HepG2 (cell line): Measurements from ENCODE around the gene SNCA. TPM values are rescaled to one million over a fixed set of nuclear protein-coding genes. Genes with fewer than 3 reads are reported as not detected.

Experiments used
- ATAC-seq: fragments of 200-7000 bp; cut with Tn5 transposase; 3 replicates; pipeline ENCODE4 v1.9.1; 2020; ENCODE audit warnings: mild to moderate bottlenecking, moderate library complexity
- BruUV-seq: library from RNA; stranded (reverse); fragments of 400-500 nt; replicated peaks from 2 replicates; lab custom pipeline; 2021; lab: Mats Ljungman, UMichigan
- CTCF ChIA-PET: fragments of 300-600 bp; formaldehyde crosslinking; extraction: SDS; loops from one replicate; lab custom pipeline; 2021; ENCODE audit warnings: low total read pairs, inconsistent platforms, low intra/inter-chr PET ratio; lab: Yijun Ruan, JAX
- POLR2A ChIA-PET: fragments of 350-600 bp; sonication (Branson Sonifier 250); formaldehyde crosslinking; loops from one replicate; lab custom pipeline; 2020; ENCODE audit warnings: antibody characterized with exemption, inconsistent platforms; lab: Yijun Ruan, JAX
- DNase-seq: peaks from one replicate; pipeline ENCODE4 v3.0.0-alpha.2; 2015; ENCODE audit warnings: low spot score
- FAIRE-seq: peaks from 3 replicates; lab custom pipeline; 2011; peaks lifted over from hg19 to GRCh38; lab: Jason Lieb, UNC
- H2AFZ ChIP-seq: one replicate; pipeline ENCODE4 v1.6.1; 2011; ENCODE audit warnings: low read length, inconsistent platforms
- H3K27ac ChIP-seq: fragments of 300-600 bp; 3 replicates; pipeline ENCODE4 v1.8.0; 2011; ENCODE audit warnings: mixed run types, mild to moderate bottlenecking, mixed read lengths, low read length, inconsistent platforms; ENCODE audit not compliant: insufficient read depth; ENCODE audit errors: extremely low read length
- H3K27me3 ChIP-seq, 2 experiments: fragments of 200-600 bp in 1 of 2; 2 replicates in 1 of 2; 3 replicates in 1 of 2; pipeline versions ENCODE4 v1.6.0 to v1.8.0; 2011; ENCODE audit warnings: low read length in 2 of 2, mild to moderate bottlenecking in 2 of 2, moderate library complexity in 2 of 2, inconsistent platforms in 1 of 2; ENCODE audit not compliant: insufficient read depth in 2 of 2, control insufficient read depth in 1 of 2
- H3K36me3 ChIP-seq, 2 experiments: fragments of 200-600 bp in 1 of 2; replicated peaks in 1 of 2; 2 replicates in 1 of 2; 3 replicates in 1 of 2; pipeline versions ENCODE4 v1.5.1 to v1.8.0; 2011; ENCODE audit warnings: low read length in 2 of 2, inconsistent platforms in 1 of 2; ENCODE audit not compliant: insufficient read depth in 2 of 2, control insufficient read depth in 1 of 2
- H3K4me1 ChIP-seq: 2 replicates; pipeline ENCODE4 v1.5.1; 2012; ENCODE audit warnings: low read length, inconsistent platforms; ENCODE audit not compliant: insufficient read depth
- H3K4me2 ChIP-seq: 2 replicates; pipeline ENCODE4 v1.6.0; 2011; ENCODE audit warnings: low read depth, low read length, inconsistent platforms
- H3K4me3 ChIP-seq, 3 experiments: fragments of 200-600 bp in 1 of 3; sonication (generic), shearing (Covaris generic) in 1 of 3; replicated peaks in 1 of 3; 2 replicates each; pipeline ENCODE4 v1.5.1; 2011 to 2016; ENCODE audit warnings: low read length in 3 of 3, inconsistent platforms in 2 of 3, low read depth in 2 of 3, mild to moderate bottlenecking in 2 of 3, control low read depth in 1 of 3, mixed read lengths in 1 of 3; ENCODE audit not compliant: insufficient read depth in 1 of 3
- H3K79me2 ChIP-seq: one replicate; pipeline ENCODE4 v1.6.1; 2011; ENCODE audit warnings: low read length, inconsistent platforms; ENCODE audit not compliant: insufficient read depth
- H3K9ac ChIP-seq: 2 replicates; pipeline ENCODE4 v1.6.0; 2011; ENCODE audit warnings: mild to moderate bottlenecking, low read depth, low read length, inconsistent platforms; ENCODE audit not compliant: insufficient read depth
- H3K9me3 ChIP-seq: 2 replicates; pipeline ENCODE4 v1.5.1; 2012; ENCODE audit warnings: mild to moderate bottlenecking, low read length
- H4K20me1 ChIP-seq: 2 replicates; pipeline ENCODE4 v1.6.0; 2011; ENCODE audit warnings: inconsistent platforms, mild to moderate bottlenecking, low read length, moderate library complexity; ENCODE audit not compliant: insufficient read depth
- ATF1 ChIP-seq: IDR thresholded peaks from 2 replicates; pipeline ENCODE4 v1.6.1; 2016; ENCODE audit warnings: mild to moderate bottlenecking, control low read depth
- CENPBD1 ChIP-seq: sonication (generic); formaldehyde crosslinking; IDR thresholded peaks from 2 replicates; pipeline ENCODE4 v1.8.0; 2022; ENCODE audit warnings: missing genetic modification reagents, low read depth, mild to moderate bottlenecking, borderline replicate concordance
- CREB1 ChIP-seq, 2 experiments: fragments of 450-650 bp in 1 of 2; IDR thresholded peaks; 2 replicates each; pipeline ENCODE4 v1.6.1; 2016 to 2017; ENCODE audit warnings: control low read depth in 1 of 2, mild to moderate bottlenecking in 1 of 2, missing compliant biosample characterization in 1 of 2, missing genetic modification characterization in 1 of 2
- GMEB2 ChIP-seq: IDR thresholded peaks from 2 replicates; pipeline ENCODE4 v1.6.1; 2016; ENCODE audit warnings: missing biosample characterization, missing genetic modification reagents, low read depth
- MIXL1 ChIP-seq: IDR thresholded peaks from 2 replicates; pipeline ENCODE4 v1.6.1; 2016
- NKX3-1 ChIP-seq: sonication (generic); formaldehyde crosslinking; IDR thresholded peaks from 2 replicates; pipeline ENCODE4 v1.5.0; 2020; ENCODE audit warnings: missing genetic modification reagents
- RFXANK ChIP-seq: IDR thresholded peaks from 2 replicates; pipeline ENCODE4 v1.6.1; 2016
- SMC3 ChIP-seq: IDR thresholded peaks from 2 replicates; pipeline ENCODE4 v1.6.1; 2011; ENCODE audit warnings: low read length, improper control_type of control experiment
- SOX5 ChIP-seq: IDR thresholded peaks from 2 replicates; pipeline ENCODE4 v1.6.1; 2016; ENCODE audit warnings: borderline replicate concordance
- SP5 ChIP-seq: IDR thresholded peaks from 2 replicates; pipeline ENCODE4 v1.6.1; 2016; ENCODE audit warnings: low read depth, borderline replicate concordance
- STAG1 ChIP-seq: sonication (generic); formaldehyde crosslinking; IDR thresholded peaks from 2 replicates; pipeline ENCODE4 v1.4.0; 2020; ENCODE audit warnings: missing genetic modification reagents
- TMF1 ChIP-seq: sonication (generic); formaldehyde crosslinking; IDR thresholded peaks from 2 replicates; pipeline ENCODE4 v1.8.1; 2022; ENCODE audit warnings: low read depth, missing genetic modification reagents
- XBP1 ChIP-seq: sonication (generic); formaldehyde crosslinking; IDR thresholded peaks from 2 replicates; pipeline ENCODE4 v1.5.0; 2020; ENCODE audit warnings: missing genetic modification reagents
- YY1 ChIP-seq: IDR thresholded peaks from 2 replicates; pipeline ENCODE4 v1.6.1; 2011; ENCODE audit warnings: low read length, low read depth, moderate library complexity, mild to moderate bottlenecking; ENCODE audit not compliant: insufficient read depth, insufficient replicate concordance
- ZNF10 ChIP-seq: sonication (generic); formaldehyde crosslinking; IDR thresholded peaks from 2 replicates; pipeline ENCODE4 v1.4.0; 2020; ENCODE audit warnings: mild to moderate bottlenecking, low read depth, missing genetic modification reagents, borderline replicate concordance
- ZNF232 ChIP-seq: sonication (generic); formaldehyde crosslinking; IDR thresholded peaks from 2 replicates; pipeline ENCODE4 v1.4.0; 2020; ENCODE audit warnings: missing genetic modification reagents, borderline replicate concordance
- ZNF704 ChIP-seq: sonication (generic); formaldehyde crosslinking; IDR thresholded peaks from 2 replicates; pipeline ENCODE4 v1.8.1; 2023; ENCODE audit warnings: mild to moderate bottlenecking, inconsistent platforms, moderate library complexity, missing genetic modification reagents, borderline replicate concordance
- WGBS: methylation state at CpG from one replicate; pipeline ENCODE4 v1.1.6; 2017; ENCODE audit warnings: low lambda C conversion rate; 5-methylcytosine and 5-hydroxymethylcytosine counted together
- in situ Hi-C: cut with HindIII; loops from 2 replicates; pipeline ENCODE4 v1.10.0; 2017; ENCODE audit warnings: low pct_unique_long_range_greater_than_20kb; ENCODE audit not compliant: extremely low pct_ligation_motif_present
- intact Hi-C: fragments of 100-400 bp; cut with micrococcal nuclease; formaldehyde crosslinking; loops from one replicate; pipeline ENCODE4 v1.10.0; 2022; ENCODE audit not compliant: unreplicated experiment
- polyA plus RNA-seq, 8 experiments: library from polyadenylated mRNA; depleted of rRNA in 3 of 8; stranded (reverse) in 7 of 8; unstranded in 1 of 8; fragments of >200 nt; fragmentation: Illumina TruSeq in 4 of 8; extraction: Trizol in 4 of 8; gene quantifications; 2 replicates each; pipeline versions ENCODE4 v1.2.1 to v1.2.3, GENCODE V29; 2011 to 2016; ENCODE audit warnings: low read depth in 4 of 8, missing spikeins in 1 of 8, mixed read lengths in 1 of 8; ENCODE audit not compliant: insufficient read depth in 1 of 8
- total RNA-seq, 5 experiments: library from RNA; depleted of rRNA; stranded (reverse); fragments of >200 nt; fragmentation: Illumina TruSeq; extraction: Trizol; gene quantifications; 2 replicates each; pipeline ENCODE4 v1.2.3, GENCODE V29; 2016; ENCODE audit warnings: low read depth in 1 of 5

The SNCA gene
- total and polyA plus RNA-seq, 2 of the 13 experiments (the other 11 are each of a cell fraction or from before 2014, with no cell fraction given): not detected

GRCh38 chr4:89868999-89869589 lies 32.1 kb upstream of the SNCA start:
- Histone ChIP-seq H3K4me2 (no peak overlapping the region), H2AFZ (no peak overlapping the region), H3K27ac (no peak overlapping the region), H3K79me2 (no peaks in the 10 kb centered on the region), H4K20me1 (no peaks in the 10 kb centered on the region), H3K9ac (no peak overlapping the region)
- ATAC-seq: no peak
- intact Hi-C loops: loop anchor here (1.0 kb wide), 3 partner anchors 211 to 271 kb away; no protein-coding TSS in a partner anchor
- TF ChIP-seq STAG1 (peak; percentile 16; the same call in 1 of the 2 replicates), TMF1 (CRISPR knock-in tag) (no peak), CREB1 (IDR thresholded peaks at IDR 0.05) (0 out of 2 replicates have a peak, but pooled peaks have one; percentile 6), CREB1 (CRISPR knock-in tag; IDR thresholded peaks at IDR 0.05) (no peak), SP5 (CRISPR knock-in tag) (no peak), SMC3 (0 out of 2 replicates have a peak, but pooled peaks have one; percentile 10)
- TF ChIP-seq, all 625 proteins: peak for 3
- Histone ChIP-seq H3K9me3 (no peaks in the 10 kb centered on the region), H3K4me3 (no peak overlapping the region), H3K36me3 (no peaks in the 10 kb centered on the region), H3K27me3 (no peaks in the 10 kb centered on the region), H3K4me1 (no peaks in the 10 kb centered on the region)
- no TSS peak for BruUV-seq
- FAIRE-seq (no peak), DNase-seq (no peak)
- in situ Hi-C loops: no loop called here
- WGBS: 9% methylated on average over 2 of the region's 2 CpGs
- CTCF ChIA-PET: interaction anchor here (1.0 to 1.8 kb wide), 3 partner anchors 211 to 271 kb away, joined by 3 to 8 read pairs (median 3); no protein-coding TSS in a partner anchor
- POLR2A ChIA-PET: no interaction called here

- H3K79me2 ChIP-seq: no peaks in the 10 kb centered on the region
- ChIA-PET POLR2A (no interaction called here), CTCF (interaction anchor here (1.8 kb wide), 1 partner anchor 210 kb away, joined by 8 read pairs; no protein-coding TSS in a partner anchor)
- H3K27me3 ChIP-seq: no peaks in the 10 kb centered on the region
- H3K27ac ChIP-seq: no peak overlapping the region
- in situ Hi-C loops (no loop called here), intact Hi-C loops (no loop called here)
- no peaks in the 10 kb centered on the region for H3K4me1 ChIP-seq
- H3K9ac ChIP-seq: no peak overlapping the region
- BruUV-seq: no TSS peak
- no peak for ATAC-seq
- H4K20me1 ChIP-seq: no peaks in the 10 kb centered on the region
- H3K36me3 ChIP-seq: no peaks in the 10 kb centered on the region
- H3K4me2 ChIP-seq: no peak overlapping the region
- no peak for DNase-seq
- no peak for FAIRE-seq
- H2AFZ ChIP-seq: no peak overlapping the region
- H3K9me3 ChIP-seq: no peaks in the 10 kb centered on the region
- H3K4me3 ChIP-seq: no peak overlapping the region
- TF ChIP-seq XBP1 (CRISPR knock-in tag) (no peak), ZNF232 (CRISPR knock-in tag) (no peak), YY1 (no peak), SOX5 (CRISPR knock-in tag) (no peak), MIXL1 (no peak), ZNF10 (no peak), RFXANK (CRISPR knock-in tag) (no peak), ZNF704 (CRISPR knock-in tag) (no peak), NKX3-1 (CRISPR knock-in tag) (no peak), ATF1 (CRISPR knock-in tag) (no peak), CENPBD1 (CRISPR knock-in tag) (no peak), GMEB2 (CRISPR knock-in tag) (no peak)
These were observed 31.3 kb upstream of the SNCA start for GRCh38 chr4:89868276-89868675.
